Natural killer cell (primary cell): ENCODE data around the gene ME1. TPM values are rescaled to one million over a fixed set of nuclear protein-coding genes. Genes with fewer than 3 reads are reported as not detected.

ENCODE experiments used
- ATAC-seq, 3 donors: fragments of 150-1000 bp in 2 of 3; fragments of 200-7000 bp in 1 of 3; cut with Tn5 transposase; 1 replicate in 1 of 3; 2 replicates in 2 of 3; pipeline ENCODE4 v1.10.0; 2021; ENCODE audit warnings: mild to moderate bottlenecking in 2 of 3, moderate library complexity in 2 of 3
- DNase-seq, 2 donors: peaks; one replicate each; pipeline versions ENCODE4 v3.0.0 to v3.0.0-alpha.2; 2013 to 2021; ENCODE audit warnings: mixed read lengths in 1 of 2
- H3K27ac ChIP-seq: one replicate; pipeline ENCODE4 v1.5.1; 2013; ENCODE audit warnings: mild to moderate bottlenecking, low read length
- H3K27me3 ChIP-seq: one replicate; pipeline ENCODE4 v1.6.1; 2013; ENCODE audit warnings: low read length; ENCODE audit not compliant: control insufficient read depth, insufficient read depth
- H3K36me3 ChIP-seq: one replicate; pipeline ENCODE4 v1.6.1; 2013; ENCODE audit warnings: low read length; ENCODE audit not compliant: control insufficient read depth, insufficient read depth
- H3K4me1 ChIP-seq: one replicate; pipeline ENCODE4 v1.6.1; 2013; ENCODE audit warnings: low read length; ENCODE audit not compliant: control insufficient read depth, insufficient read depth
- H3K4me3 ChIP-seq: one replicate; pipeline ENCODE4 v1.5.1; 2013; ENCODE audit warnings: low read length
- H3K9me3 ChIP-seq: one replicate; pipeline ENCODE4 v1.6.1; 2013; ENCODE audit warnings: low read length; ENCODE audit not compliant: control insufficient read depth, insufficient read depth
- H3K27ac Mint-ChIP-seq, 2 donors: one replicate each; pipeline ENCODE4 v1.8.0; 2022; ENCODE audit warnings: mild to moderate bottlenecking in 2 of 2, mixed read lengths in 2 of 2, moderate library complexity in 1 of 2
- H3K27me3 Mint-ChIP-seq, 2 donors: one replicate each; pipeline ENCODE4 v1.8.0; 2022; ENCODE audit warnings: low read depth in 2 of 2, mixed read lengths in 2 of 2
- H3K36me3 Mint-ChIP-seq: one replicate; pipeline ENCODE4 v1.8.0; 2022; ENCODE audit warnings: mixed read lengths
- H3K4me1 Mint-ChIP-seq, 2 donors: one replicate each; pipeline ENCODE4 v1.8.0; 2022; ENCODE audit warnings: mixed read lengths in 2 of 2
- H3K4me3 Mint-ChIP-seq: one replicate; pipeline ENCODE4 v1.8.0; 2022; ENCODE audit warnings: mild to moderate bottlenecking, moderate library complexity, mixed read lengths
- H3K9me3 Mint-ChIP-seq, 2 donors: one replicate each; pipeline ENCODE4 v1.8.0; 2022; ENCODE audit warnings: mixed read lengths in 2 of 2
- WGBS: methylation state at CpG from one replicate; pipeline ENCODE4 v1.1.7; 2013; ENCODE audit warnings: missing lambda C conversion rate; ENCODE audit not compliant: insufficient coverage; 5-methylcytosine and 5-hydroxymethylcytosine counted together
- intact Hi-C: fragments of 100-400 bp; cut with micrococcal nuclease; formaldehyde crosslinking; loops from one replicate; pipeline ENCODE4 v1.14.2; 2022
- total RNA-seq, 4 donors: library from RNA; stranded (reverse); fragments of 120-200 nt in 1 of 4; gene quantifications; one replicate each; pipeline versions ENCODE4 v1.2.3 to v1.2.4, GENCODE V29; 2013 to 2022
- TF ChIP-seq, protein P1 (sequence below): fragments of 200-600 bp; IDR thresholded peaks from one replicate; pipeline ENCODE4 v1.8.0; 2022; ENCODE audit warnings: antibody characterized with exemption

The ME1 gene
- total RNA-seq, 3 donors from 2014 or later (not counting 1 experiment from before 2014, with no cell fraction given), result 0.14 to 0.32 TPM; not detected in 1

GRCh38 chr6:83221276-83221675 lies 209.6 kb downstream of the ME1 start:
- no peaks in the 10 kb centered on the region for H3K9me3 Mint-ChIP-seq
- no peak overlapping the region for H3K27ac Mint-ChIP-seq
- Histone ChIP-seq H3K27me3 (no peaks in the 10 kb centered on the region), H3K9me3 (no peaks in the 10 kb centered on the region), H3K27ac (no peak overlapping the region), H3K4me1 (no peaks in the 10 kb centered on the region), H3K36me3 (no peaks in the 10 kb centered on the region), H3K4me3 (no peak overlapping the region)
- WGBS, result 100% methylated on average over 1 of the region's 1 CpG
- DNase-seq, result no peak
- no peak overlapping the region for H3K4me3 Mint-ChIP-seq
- no peaks in the 10 kb centered on the region for H3K36me3 Mint-ChIP-seq
- intact Hi-C loops, result no loop called here
- H3K4me1 Mint-ChIP-seq, result no peaks in the 10 kb centered on the region
- peaks cover 0 to 6% of the 10 kb centered on the region in 2 donors for H3K27me3 Mint-ChIP-seq
- ATAC-seq, result no peak
- TF ChIP-seq, protein P1, sequence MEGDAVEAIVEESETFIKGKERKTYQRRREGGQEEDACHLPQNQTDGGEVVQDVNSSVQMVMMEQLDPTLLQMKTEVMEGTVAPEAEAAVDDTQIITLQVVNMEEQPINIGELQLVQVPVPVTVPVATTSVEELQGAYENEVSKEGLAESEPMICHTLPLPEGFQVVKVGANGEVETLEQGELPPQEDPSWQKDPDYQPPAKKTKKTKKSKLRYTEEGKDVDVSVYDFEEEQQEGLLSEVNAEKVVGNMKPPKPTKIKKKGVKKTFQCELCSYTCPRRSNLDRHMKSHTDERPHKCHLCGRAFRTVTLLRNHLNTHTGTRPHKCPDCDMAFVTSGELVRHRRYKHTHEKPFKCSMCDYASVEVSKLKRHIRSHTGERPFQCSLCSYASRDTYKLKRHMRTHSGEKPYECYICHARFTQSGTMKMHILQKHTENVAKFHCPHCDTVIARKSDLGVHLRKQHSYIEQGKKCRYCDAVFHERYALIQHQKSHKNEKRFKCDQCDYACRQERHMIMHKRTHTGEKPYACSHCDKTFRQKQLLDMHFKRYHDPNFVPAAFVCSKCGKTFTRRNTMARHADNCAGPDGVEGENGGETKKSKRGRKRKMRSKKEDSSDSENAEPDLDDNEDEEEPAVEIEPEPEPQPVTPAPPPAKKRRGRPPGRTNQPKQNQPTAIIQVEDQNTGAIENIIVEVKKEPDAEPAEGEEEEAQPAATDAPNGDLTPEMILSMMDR, result no peak

DNA sequence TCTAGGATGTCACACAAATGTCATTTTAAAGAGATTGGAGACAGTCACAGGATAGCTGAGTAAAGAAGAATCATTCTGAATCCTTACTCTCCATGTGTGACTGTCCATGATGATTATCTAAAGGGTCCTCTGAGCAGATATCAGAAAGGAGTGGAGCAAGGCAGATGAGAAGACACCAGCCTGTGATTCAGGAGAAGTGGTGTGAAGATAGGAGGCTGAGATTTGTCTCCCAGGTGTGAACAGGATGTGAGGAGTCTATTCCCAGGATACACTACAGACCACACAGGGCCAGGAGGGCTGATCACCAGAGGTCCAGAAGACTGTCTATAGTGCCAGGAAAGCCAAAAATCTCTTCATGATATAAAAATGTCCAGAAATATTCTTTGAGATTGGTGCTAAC lies 210.7 kb downstream of the ME1 start:
- no peak overlapping the region for H3K4me3 ChIP-seq
- DNase-seq (no peak), ATAC-seq (no peak)
- H3K27ac ChIP-seq, result no peak overlapping the region
- peaks cover 0 to 3% of the 10 kb centered on the region in 2 donors for H3K4me1 Mint-ChIP-seq
- H3K36me3 Mint-ChIP-seq, result no peaks in the 10 kb centered on the region
- no peak overlapping the region for H3K4me3 Mint-ChIP-seq
- no peaks in the 10 kb centered on the region for H3K4me1 ChIP-seq
- intact Hi-C loops, result no loop called here
- TF ChIP-seq, protein P1, result no peak
- no peaks in the 10 kb centered on the region for H3K36me3 ChIP-seq
- no peaks in the 10 kb centered on the region for H3K9me3 ChIP-seq
- no peaks in the 10 kb centered on the region for H3K9me3 Mint-ChIP-seq
- peaks cover 0 to 6% of the 10 kb centered on the region in 2 donors for H3K27me3 Mint-ChIP-seq
- H3K27ac Mint-ChIP-seq, result no peak overlapping the region
- no peaks in the 10 kb centered on the region for H3K27me3 ChIP-seq

DNA sequence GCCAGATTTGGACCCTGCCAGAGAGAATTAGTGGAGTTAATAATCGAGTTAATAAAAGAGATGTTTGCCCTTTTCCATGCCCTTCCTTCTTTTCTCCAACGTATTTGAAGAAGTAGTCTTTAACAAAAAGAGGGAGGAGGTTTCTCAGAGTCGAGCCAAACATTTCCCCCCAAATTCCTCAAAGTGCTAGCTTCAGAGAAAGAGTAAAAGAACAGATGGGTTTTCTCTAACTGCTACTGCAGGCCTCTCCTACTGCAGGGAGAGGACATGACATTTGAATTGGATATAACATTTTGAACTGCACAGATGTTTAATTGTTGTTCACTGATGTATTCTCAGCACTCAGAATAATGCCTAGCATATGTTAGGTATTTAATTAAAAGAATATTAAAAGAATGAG lies 212.2 kb downstream of the ME1 start:
- Mint-ChIP-seq H3K27me3 (peaks cover 8 to 13% of the 10 kb centered on the region in 2 donors), H3K9me3 (no peaks in the 10 kb centered on the region), H3K4me1 (peaks cover 0 to 4% of the 10 kb centered on the region in 2 donors), H3K36me3 (no peaks in the 10 kb centered on the region), H3K4me3 (no peak overlapping the region), H3K27ac (no peak overlapping the region)
- intact Hi-C loops, result loop anchor here (5.0 kb wide), 1 partner anchor 151 kb away; the partner anchor contains the start of genes DOP1A and UBE3D
- no peak overlapping the region for H3K27ac ChIP-seq
- no peak for DNase-seq
- TF ChIP-seq, protein P1, result no peak
- no peaks in the 10 kb centered on the region for H3K4me1 ChIP-seq
- no CpG with 5 or more reads among the region's 3 CpGs for WGBS
- ATAC-seq, result no peak
- no peak overlapping the region for H3K4me3 ChIP-seq
- H3K9me3 ChIP-seq, result no peaks in the 10 kb centered on the region
- no peaks in the 10 kb centered on the region for H3K27me3 ChIP-seq
- H3K36me3 ChIP-seq, result no peaks in the 10 kb centered on the region

GRCh38 chr6:83216806-83217205 lies 214.0 kb downstream of the ME1 start:
- Mint-ChIP-seq H3K4me3 (no peak overlapping the region), H3K36me3 (no peaks in the 10 kb centered on the region), H3K4me1 (peaks cover 0 to 4% of the 10 kb centered on the region in 2 donors), H3K27ac (no peak overlapping the region), H3K9me3 (no peaks in the 10 kb centered on the region), H3K27me3 (peaks cover 15 to 19% of the 10 kb centered on the region in 2 donors)
- no peak overlapping the region for H3K27ac ChIP-seq
- ATAC-seq, result no peak
- no peak for DNase-seq
- no peaks in the 10 kb centered on the region for H3K4me1 ChIP-seq
- H3K9me3 ChIP-seq, result no peaks in the 10 kb centered on the region
- no peaks in the 10 kb centered on the region for H3K27me3 ChIP-seq
- no peak overlapping the region for H3K4me3 ChIP-seq
- intact Hi-C loops, result loop anchor here (5.0 kb wide), 1 partner anchor 150 kb away; the partner anchor contains the start of genes DOP1A and UBE3D
- TF ChIP-seq, protein P1, result no peak
- no peaks in the 10 kb centered on the region for H3K36me3 ChIP-seq
